Skeletal muscle tissue (tissue), 4 donors: Measurements from ENCODE around the gene CUL4A. TPM values are rescaled to one million over a fixed set of nuclear protein-coding genes. Genes with fewer than 3 reads are reported as not detected.

Experiments
- H3K27ac ChIP-seq: one replicate; pipeline ENCODE4 v1.7.0; 2013; ENCODE audit warnings: mild to moderate bottlenecking, low read depth, low read length, inconsistent platforms
- H3K27me3 ChIP-seq, 3 donors: one replicate each; pipeline ENCODE4 v1.7.0; 2013; ENCODE audit warnings: low read length in 3 of 3; ENCODE audit not compliant: control insufficient read depth in 3 of 3, insufficient read depth in 3 of 3
- H3K36me3 ChIP-seq, 3 donors: one replicate each; pipeline ENCODE4 v1.7.0; 2013; ENCODE audit warnings: low read length in 3 of 3; ENCODE audit not compliant: control insufficient read depth in 3 of 3, insufficient read depth in 3 of 3
- H3K4me1 ChIP-seq, 3 donors: one replicate each; pipeline ENCODE4 v1.7.0; 2013; ENCODE audit warnings: low read length in 3 of 3, mild to moderate bottlenecking in 3 of 3; ENCODE audit not compliant: control insufficient read depth in 3 of 3, insufficient read depth in 3 of 3
- H3K4me3 ChIP-seq, 3 donors: one replicate each; pipeline ENCODE4 v1.7.0; 2013; ENCODE audit warnings: low read length in 3 of 3
- H3K9ac ChIP-seq, 3 donors: one replicate each; pipeline ENCODE4 v1.7.0; 2013; ENCODE audit warnings: low read length in 3 of 3, mild to moderate bottlenecking in 3 of 3, moderate library complexity in 2 of 3, low read depth in 1 of 3
- H3K9me3 ChIP-seq, 3 donors: one replicate each; pipeline ENCODE4 v1.7.0; 2013; ENCODE audit warnings: low read length in 3 of 3; ENCODE audit not compliant: control insufficient read depth in 3 of 3
- total RNA-seq: library from RNA; depleted of rRNA; stranded (reverse); fragments of >200 nt; gene quantifications from one replicate; pipeline ENCODE4 v1.2.3, GENCODE V29; 2014
- donor health status: Osteomylitis.

The CUL4A gene
- total RNA-seq, 1 donor from 2014 or later = 67.3 TPM

DNA sequence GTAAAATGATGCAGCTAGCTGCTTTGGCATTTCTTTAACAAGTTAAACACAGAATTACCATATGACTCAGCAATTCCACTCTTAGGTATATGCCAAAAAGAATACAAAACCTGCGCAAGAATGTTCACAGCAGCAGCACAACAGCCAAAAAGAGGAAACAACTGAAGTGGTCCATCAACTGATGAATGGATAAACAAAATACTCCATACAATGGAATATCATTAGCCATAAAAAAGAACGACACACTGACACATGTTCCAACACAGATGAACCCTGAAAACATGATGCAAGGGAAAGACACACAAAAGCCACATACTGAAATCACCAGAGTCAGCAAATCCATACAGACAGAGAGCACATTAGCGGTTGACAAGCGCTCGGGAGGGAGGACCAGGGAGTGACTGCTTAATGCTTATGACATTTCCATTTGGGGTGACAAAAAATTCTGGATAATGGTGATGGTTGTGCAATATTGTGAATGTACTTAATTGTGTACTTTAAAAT, 3.9 kb upstream of the CUL4A start:
- Histone ChIP-seq H3K9me3 (no peaks in the 10 kb centered on the region), H3K9ac (peak overlapping the region in 1 of 3 donors; percentile 5), H3K27ac (peak overlapping the region; percentile 38), H3K4me1 (peaks cover 38 to 56% (median 38%) of the 10 kb centered on the region in 3 donors), H3K36me3 (peaks cover 0 to 14% (median 7%) of the 10 kb centered on the region in 3 donors), H3K4me3 (no peak overlapping the region), H3K27me3 (no peaks in the 10 kb centered on the region)

- H3K9ac ChIP-seq = peak overlapping the region; percentile 94 to 98 (median 98)
- peaks cover 5 to 22% (median 17%) of the 10 kb centered on the region in 3 donors for H3K36me3 ChIP-seq
- H3K9me3 ChIP-seq = no peaks in the 10 kb centered on the region
- no peaks in the 10 kb centered on the region for H3K27me3 ChIP-seq
- peak overlapping the region; percentile 99 for H3K27ac ChIP-seq
- peak overlapping the region; percentile 80 to 99 (median 95) for H3K4me3 ChIP-seq
- H3K4me1 ChIP-seq = peaks cover 49 to 73% (median 52%) of the 10 kb centered on the region in 3 donors
These were observed 2.0 kb upstream of the CUL4A start for GRCh38 chr13:113207460-113207859.

DNA sequence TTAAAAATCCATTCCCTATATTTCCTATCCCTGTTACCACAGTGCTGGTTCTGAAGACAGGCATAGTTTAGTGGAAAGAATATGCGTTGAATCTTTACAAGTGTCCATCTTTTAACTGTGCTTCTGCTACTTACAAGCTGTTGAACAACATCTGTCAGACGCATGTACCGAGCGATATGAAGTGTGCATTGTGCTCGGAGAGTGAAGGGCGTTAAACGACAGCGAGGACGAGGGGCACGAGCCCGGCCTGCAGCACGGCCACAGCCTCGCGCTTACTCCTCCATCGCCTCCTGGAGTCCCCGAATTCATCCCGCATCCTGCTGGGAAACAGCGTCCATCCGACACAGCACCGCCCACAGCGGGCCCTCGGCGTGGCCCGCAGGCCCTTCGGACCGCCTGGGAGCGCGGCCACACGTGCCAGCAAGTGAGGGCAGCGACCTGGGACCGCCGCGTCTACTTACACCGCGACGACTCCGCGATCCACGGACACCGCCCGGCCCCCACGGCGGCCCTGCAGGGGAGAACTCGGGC, 1.5 kb upstream of the CUL4A start:
- peaks cover 51 to 77% (median 56%) of the 10 kb centered on the region in 3 donors for H3K4me1 ChIP-seq
- peak overlapping the region; percentile 94 to 98 (median 98) for H3K9ac ChIP-seq
- peak overlapping the region; percentile 80 to 99 (median 95) for H3K4me3 ChIP-seq
- peaks cover 5 to 21% (median 17%) of the 10 kb centered on the region in 3 donors for H3K36me3 ChIP-seq
- no peaks in the 10 kb centered on the region for H3K27me3 ChIP-seq
- no peaks in the 10 kb centered on the region for H3K9me3 ChIP-seq
- peak overlapping the region; percentile 99 for H3K27ac ChIP-seq

- peak within 1 kb of the TSS; percentile 99 for H3K27ac ChIP-seq
- H3K4me1 ChIP-seq = peaks cover 51 to 77% (median 60%) of the 10 kb centered on the region in 3 donors
- H3K27me3 ChIP-seq = no peaks in the 10 kb centered on the region
- H3K9me3 ChIP-seq = no peaks in the 10 kb centered on the region
- H3K4me3 ChIP-seq = peak within 1 kb of the TSS; percentile 80 to 99 (median 95)
- H3K36me3 ChIP-seq = peaks cover 5 to 19% (median 17%) of the 10 kb centered on the region in 3 donors
- H3K9ac ChIP-seq = peak within 1 kb of the TSS; percentile 94 to 98 (median 98)
These were observed 735 bp upstream of the CUL4A start, which contains the start of gene PCID2 for GRCh38 chr13:113208421-113209335. Gene PCID2, minus strand, starts transcription at chr13:113208669. Its CDS starts 35 bp downstream, at chr13:113208634.

DNA sequence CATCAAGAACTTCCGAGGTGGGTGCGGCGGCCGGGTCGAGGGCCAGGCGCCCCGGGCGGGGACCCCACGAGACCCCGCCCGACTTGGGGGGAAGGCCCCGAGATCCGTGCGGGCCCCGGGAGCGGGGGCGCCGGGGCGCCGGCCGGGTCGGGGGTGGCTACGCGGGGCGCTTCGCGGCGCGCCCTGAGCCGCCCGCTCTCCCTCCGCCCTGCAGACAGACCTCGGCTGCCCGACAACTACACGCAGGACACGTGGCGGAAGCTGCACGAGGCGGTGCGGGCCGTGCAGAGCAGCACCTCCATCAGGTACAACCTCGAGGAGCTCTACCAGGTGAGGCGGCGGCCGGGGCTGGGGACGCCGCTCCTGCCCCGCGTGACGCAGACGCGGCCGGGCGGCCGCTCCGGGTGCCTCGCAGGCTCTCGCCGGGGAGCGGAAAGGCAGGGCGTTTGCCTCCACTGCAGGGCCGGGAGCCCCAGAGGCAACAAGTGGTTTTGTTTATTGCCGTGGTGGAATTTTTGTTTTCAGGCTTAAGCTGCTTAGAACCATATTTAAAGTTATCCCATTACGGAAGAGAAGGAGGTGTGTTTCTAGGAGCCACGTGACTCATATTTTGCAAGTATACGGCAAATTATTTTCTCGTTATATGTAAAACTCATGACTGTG, 477 bp downstream of the CUL4A start:
- peaks cover 51 to 76% (median 64%) of the 10 kb centered on the region in 3 donors for H3K4me1 ChIP-seq
- H3K9me3 ChIP-seq = no peaks in the 10 kb centered on the region
- peak overlapping the region; percentile 78 for H3K27ac ChIP-seq
- no peaks in the 10 kb centered on the region for H3K27me3 ChIP-seq
- peaks cover 5 to 19% (median 11%) of the 10 kb centered on the region in 3 donors for H3K36me3 ChIP-seq
- peak overlapping the region; percentile 82 to 84 (median 84) for H3K4me3 ChIP-seq
- H3K9ac ChIP-seq = peak overlapping the region; percentile 69 to 98 (median 69)

DNA sequence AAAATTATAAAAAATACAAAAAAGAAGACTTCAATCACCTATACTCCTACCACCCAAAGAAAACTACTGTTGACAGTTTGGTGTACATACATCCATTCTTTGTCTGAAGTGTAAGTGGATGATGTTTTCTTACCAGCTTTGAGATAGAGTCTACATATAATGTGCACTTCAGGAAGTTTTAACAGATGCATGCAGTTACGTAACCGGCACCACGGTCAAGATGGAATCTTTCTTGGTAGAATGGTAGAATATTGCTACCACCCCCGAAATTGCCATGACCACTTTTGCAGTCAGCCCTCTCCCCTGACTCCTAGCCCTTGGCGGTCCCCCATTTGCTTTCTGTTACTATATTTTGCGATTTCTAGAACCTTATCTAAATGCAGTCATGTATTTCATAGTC, 1.4 kb downstream of the CUL4A start:
- Histone ChIP-seq H3K9ac (peak overlapping the region in 2 of 3 donors; percentile 8 to 15), H3K4me1 (peaks cover 56 to 76% (median 68%) of the 10 kb centered on the region in 3 donors), H3K27me3 (no peaks in the 10 kb centered on the region), H3K36me3 (peaks cover 5 to 13% (median 11%) of the 10 kb centered on the region in 3 donors), H3K9me3 (no peaks in the 10 kb centered on the region), H3K27ac (no peak overlapping the region), H3K4me3 (peak overlapping the region; percentile 6 to 82 (median 37))

DNA sequence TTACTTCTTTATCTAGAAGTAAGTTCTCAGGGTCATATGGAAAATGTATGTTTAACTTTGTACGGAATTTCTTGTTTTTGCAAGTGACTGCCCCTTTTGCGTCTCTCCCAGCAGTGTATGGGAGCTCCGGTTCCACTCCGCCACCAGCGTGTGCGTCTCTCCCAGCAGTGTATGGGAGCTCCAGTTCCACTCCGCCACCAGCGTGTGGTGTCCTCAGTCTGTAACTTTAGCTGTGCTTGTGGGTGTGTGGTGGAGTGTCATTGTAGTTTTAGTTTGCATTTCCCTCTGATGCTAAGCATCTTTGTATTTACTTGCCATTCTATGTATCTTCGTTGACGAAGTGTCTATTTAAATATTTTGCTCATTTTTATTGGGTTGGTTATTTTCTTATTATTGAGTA, 2.4 kb downstream of the CUL4A start:
- Histone ChIP-seq H3K4me1 (peaks cover 60 to 75% (median 70%) of the 10 kb centered on the region in 3 donors), H3K36me3 (peaks cover 5 to 9% (median 8%) of the 10 kb centered on the region in 3 donors), H3K27me3 (no peaks in the 10 kb centered on the region), H3K9ac (no peak overlapping the region), H3K27ac (no peak overlapping the region), H3K4me3 (peak overlapping the region in 1 of 3 donors; percentile 32), H3K9me3 (no peaks in the 10 kb centered on the region)

DNA sequence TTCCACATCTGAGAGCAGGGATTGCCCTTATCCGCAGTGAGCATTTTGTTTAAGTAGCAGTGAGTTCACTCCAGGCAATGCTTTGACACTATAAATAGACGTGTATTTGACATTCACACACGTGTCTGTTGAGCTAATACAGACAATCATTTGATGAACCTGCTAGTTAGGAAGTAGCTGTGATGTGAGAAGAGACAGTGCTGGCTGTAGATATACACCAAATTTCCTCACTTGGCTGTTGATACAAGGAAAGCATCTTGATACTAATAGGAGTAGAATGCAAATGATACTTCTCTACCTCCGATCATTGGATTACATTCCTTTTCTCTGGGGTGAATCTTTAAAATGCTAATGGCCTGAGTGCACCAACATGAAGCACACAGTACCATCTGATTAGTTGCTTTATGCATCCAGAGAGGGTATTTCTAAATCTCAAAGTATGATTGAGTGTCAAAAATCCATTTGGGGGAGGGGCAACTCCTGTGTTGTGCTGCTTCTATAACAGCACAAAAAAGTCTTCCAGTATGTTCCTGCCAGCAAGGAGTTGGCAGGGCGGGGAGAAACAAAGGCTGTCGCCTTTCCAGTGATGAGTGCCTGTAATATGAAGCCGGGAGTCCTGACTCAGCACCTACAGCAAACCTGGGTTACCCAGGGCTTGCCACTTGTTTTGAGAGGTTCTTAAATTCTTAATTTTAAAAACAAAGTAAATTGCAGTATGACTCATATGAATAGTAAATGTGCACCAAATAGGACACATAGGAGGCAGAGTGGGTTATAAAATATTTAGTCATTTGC, 7.0 kb downstream of the CUL4A start:
- peak overlapping the region; percentile 37 to 66 (median 65) for H3K9ac ChIP-seq
- H3K27me3 ChIP-seq = no peaks in the 10 kb centered on the region
- peak overlapping the region; percentile 49 to 58 (median 50) for H3K4me3 ChIP-seq
- H3K27ac ChIP-seq = peak overlapping the region; percentile 96
- peaks cover 67 to 69% (median 69%) of the 10 kb centered on the region in 3 donors for H3K4me1 ChIP-seq
- H3K9me3 ChIP-seq = no peaks in the 10 kb centered on the region
- H3K36me3 ChIP-seq = peaks cover 15 to 25% (median 19%) of the 10 kb centered on the region in 3 donors

DNA sequence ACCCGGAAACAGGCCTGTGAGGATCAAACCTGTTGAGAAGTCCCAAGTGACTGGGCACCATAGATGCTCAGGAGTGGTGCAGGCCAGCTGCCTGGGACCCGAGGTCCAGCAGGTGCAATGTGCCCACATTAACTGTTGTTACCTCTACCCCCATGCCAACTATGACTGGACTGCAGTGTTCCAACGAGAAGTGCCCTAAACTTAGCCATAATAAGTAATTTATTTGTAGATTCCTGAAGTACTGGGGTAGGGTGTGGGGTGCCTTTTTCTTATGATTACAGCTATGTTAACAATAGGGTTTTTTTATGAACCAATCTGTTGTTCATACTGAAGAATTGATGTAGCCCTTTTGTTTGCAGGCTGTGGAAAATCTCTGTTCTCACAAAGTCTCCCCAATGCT, 9.2 kb downstream of the CUL4A start:
- Histone ChIP-seq H3K36me3 (peaks cover 21 to 35% (median 26%) of the 10 kb centered on the region in 3 donors), H3K4me3 (no peak overlapping the region), H3K27me3 (no peaks in the 10 kb centered on the region), H3K4me1 (peaks cover 51 to 55% (median 51%) of the 10 kb centered on the region in 3 donors), H3K27ac (peak overlapping the region; percentile 96), H3K9ac (peak overlapping the region in 1 of 3 donors; percentile 40), H3K9me3 (no peaks in the 10 kb centered on the region)
